ENCODE measurements around the gene CCDC77.
A peak's percentile ranks its signal among the peaks of the same experiment; 100 is the strongest.

The CCDC77 gene

DNA sequence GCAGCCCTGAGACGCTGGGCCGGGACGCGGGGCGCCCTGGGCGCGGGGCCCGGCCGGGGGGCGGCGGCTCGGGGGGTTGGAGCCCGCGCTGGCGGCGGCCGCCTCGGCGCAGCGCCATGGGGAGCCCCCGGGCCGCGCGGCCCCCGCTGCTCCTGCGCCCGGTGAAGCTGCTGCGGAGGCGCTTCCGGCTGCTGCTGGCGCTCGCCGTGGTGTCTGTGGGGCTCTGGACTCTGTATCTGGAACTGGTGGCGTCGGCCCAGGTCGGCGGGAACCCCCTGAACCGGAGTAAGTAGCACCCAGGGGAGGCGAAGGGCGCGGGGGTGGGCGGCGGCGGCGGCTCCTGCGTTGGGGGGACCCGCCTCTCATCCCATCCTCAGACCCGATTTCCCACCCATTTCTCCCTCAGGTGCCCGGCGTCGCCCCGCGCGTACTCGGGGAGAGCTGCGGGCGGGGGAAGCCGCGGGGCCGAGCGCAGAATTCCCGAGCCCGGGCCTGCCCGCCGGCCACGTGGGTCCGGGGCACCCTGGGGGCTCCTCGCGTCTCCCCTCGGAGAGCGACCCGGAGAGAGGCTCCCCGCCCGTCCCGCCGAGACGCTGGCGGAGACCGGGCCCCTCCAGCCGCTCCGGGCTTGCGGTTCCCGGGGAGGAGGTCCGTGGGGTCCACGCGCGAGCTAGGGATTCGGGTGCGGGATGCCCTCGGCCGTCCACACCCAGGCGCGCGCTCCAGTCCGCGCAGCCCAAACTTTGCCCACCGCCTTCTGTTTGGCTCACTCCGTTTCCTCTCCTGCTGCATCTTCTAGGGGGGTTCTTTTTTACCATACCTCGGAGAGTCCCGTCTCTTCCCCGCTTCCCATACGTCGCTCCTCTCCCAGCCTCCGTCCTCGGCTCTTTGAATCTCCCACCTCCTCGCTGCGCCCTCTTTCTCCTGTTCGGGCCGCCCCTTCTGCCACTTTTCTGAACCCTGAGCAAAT is 59.1 kb downstream of the CCDC77 start:
- DNase-seq (ENCODE audit: low spot score): no peak
- H3K4me3 ChIP-seq: peak overlapping the region; percentile 89
- TF ChIP-seq, protein P1, sequence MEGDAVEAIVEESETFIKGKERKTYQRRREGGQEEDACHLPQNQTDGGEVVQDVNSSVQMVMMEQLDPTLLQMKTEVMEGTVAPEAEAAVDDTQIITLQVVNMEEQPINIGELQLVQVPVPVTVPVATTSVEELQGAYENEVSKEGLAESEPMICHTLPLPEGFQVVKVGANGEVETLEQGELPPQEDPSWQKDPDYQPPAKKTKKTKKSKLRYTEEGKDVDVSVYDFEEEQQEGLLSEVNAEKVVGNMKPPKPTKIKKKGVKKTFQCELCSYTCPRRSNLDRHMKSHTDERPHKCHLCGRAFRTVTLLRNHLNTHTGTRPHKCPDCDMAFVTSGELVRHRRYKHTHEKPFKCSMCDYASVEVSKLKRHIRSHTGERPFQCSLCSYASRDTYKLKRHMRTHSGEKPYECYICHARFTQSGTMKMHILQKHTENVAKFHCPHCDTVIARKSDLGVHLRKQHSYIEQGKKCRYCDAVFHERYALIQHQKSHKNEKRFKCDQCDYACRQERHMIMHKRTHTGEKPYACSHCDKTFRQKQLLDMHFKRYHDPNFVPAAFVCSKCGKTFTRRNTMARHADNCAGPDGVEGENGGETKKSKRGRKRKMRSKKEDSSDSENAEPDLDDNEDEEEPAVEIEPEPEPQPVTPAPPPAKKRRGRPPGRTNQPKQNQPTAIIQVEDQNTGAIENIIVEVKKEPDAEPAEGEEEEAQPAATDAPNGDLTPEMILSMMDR (IDR thresholded peaks at IDR 0.05): no peak
- peak overlapping the region; percentile 73 to 91 for H3K27ac ChIP-seq

DNA sequence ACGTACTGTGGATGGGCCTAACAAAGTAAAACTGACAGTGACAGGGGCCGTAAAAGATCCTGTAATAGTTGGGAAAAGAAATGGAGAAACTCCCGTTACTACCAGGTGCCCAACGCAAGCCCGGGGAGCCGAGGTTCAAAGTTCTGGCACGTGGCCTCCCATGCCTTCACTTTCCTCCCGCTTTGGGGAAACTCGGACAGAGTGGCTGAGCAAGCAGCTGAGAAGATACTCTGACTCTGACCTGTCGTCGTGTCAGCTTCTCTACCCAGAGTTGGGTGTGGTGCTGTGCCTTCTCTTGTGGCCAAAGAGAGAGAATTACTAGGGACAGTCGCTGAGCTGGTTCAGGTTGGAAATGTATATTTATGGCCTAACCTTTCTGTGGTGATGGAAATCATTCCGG is 60.0 kb downstream of the CCDC77 start:
- TF ChIP-seq, protein P1 (IDR thresholded peaks at IDR 0.05): no peak
- peak overlapping the region; percentile 89 for H3K4me3 ChIP-seq
- no peak for DNase-seq (ENCODE audit: low spot score)
- peak overlapping the region; percentile 37 to 91 for H3K27ac ChIP-seq

DNA sequence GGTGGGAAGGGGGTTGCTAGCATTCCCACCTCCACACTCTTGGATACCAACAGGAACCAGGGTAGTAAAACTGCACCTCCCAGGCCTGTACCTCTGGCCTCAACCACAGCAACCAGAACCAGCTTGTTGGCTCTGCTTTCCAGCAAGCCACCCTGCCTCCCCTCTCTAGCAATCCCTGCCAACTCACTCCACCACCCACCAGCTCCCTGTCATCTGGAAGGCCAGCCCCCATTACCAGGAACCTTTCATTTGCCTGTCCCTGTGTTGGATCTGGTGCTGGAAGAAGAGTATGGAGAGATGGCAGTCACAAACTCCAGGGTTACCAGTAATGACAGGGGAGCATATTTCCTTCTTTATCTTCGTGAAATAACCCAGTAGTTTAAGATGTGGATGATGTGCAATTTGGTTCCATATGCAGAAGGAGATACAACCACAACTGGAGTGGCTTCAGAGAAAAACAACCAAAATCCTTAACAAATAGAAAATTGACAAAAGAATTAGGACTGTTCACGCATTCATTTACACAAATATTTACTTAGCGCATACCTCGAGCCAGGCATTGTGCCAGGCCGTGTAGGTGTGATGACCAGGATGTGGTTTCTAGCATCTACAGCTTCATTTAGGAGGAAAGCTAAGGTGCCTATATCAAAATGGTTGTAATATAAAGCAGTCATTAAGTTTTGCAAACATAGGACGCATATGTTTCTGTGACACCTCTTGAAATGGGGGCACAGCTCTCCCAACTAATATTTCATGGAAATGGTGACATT is 61.7 kb downstream of the CCDC77 start:
- H3K4me3 ChIP-seq: no peak overlapping the region
- H3K27ac ChIP-seq: peak overlapping the region in 1 of 2 donors; percentile 63
- no peak for DNase-seq (ENCODE audit: low spot score)
- TF ChIP-seq, protein P1 (IDR thresholded peaks at IDR 0.05): no peak

DNA sequence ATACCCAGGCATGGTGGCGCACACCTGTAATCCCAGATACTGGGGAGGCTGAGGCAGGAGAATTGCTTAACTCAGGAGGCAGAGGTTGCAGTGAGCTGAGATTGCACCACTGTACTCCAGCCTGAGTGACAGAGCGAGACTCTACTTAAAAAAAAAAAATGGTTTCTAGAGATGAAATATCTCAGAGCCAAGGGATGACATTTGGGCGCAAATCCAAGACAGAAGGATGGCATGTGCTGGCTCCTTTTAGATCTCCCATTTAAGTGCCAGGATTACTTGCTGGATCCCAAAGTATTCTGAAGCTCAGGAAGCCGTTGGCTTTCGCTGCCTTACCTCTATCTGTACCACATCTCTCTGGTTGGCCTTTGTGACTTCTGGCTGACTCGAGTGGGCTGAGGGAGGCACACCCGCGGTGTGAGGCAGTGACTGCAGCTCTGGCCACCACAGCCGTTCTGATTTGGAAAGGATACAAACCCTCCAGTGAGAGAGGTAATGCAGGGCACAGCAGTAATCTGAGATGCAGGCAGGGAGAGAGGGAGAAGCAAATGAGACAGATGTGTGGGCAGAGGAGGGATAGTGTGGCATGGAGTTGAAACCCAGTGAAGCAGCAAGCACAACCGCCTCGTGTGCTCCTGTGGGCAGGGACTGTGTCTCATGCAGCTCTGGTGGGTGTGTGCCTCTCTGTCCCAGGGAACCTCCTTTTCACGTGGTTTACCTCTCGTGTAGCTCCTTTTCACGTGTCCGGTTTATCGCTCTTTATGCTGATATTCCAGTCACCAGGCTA is 63.2 kb downstream of the CCDC77 start:
- H3K4me3 ChIP-seq: peak overlapping the region; percentile 7
- DNase-seq (ENCODE audit: low spot score): no peak
- peak overlapping the region; percentile 76 to 88 for H3K27ac ChIP-seq

DNA sequence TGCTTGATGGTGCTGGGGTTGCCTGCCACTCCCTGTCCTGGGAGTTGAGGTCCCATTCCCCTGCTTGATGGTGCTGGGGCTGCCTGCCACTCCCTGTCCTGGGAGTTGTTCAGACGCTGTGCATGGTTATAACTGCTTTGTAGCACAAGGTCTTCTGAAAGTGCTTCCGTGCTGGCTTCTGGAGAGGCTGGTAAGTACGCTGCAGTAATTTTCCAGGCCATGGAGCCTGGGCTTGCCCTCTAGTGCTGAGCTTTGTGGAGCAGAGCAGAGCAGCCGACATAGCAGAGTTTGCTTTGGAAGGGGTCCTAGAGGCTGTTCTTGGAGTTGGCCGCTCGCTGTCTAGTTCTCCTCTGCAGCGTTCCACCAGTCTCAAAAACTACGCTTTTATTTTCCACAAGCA is 64.6 kb downstream of the CCDC77 start:
- H3K27ac ChIP-seq: peak overlapping the region; percentile 76 to 88

More for the DNA sequence above, 63.2 kb downstream of the CCDC77 start:
- TF ChIP-seq, protein P1 (IDR thresholded peaks at IDR 0.05): no peak

DNA sequence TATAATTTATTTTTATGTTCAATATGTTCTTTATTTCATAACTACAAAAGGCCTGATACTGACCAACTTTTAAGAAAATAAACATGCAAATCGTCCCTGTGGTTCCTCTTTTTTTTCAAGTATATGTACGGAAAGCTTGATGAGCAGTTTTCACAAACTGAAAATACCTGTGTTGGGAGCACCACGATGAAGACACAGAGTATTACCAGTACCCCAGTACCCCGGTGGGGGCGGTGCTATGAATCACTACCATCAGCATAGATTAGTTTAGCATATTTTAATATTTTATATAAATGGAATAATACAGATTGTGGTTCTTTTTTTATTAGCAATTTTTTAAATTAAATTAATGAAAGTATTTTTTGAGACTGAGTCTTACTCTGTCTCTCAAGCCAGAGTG is 65.3 kb downstream of the CCDC77 start:
- TF ChIP-seq, protein P1 (IDR thresholded peaks at IDR 0.05): no peak
- no peak for DNase-seq (ENCODE audit: low spot score)
- peak overlapping the region; percentile 29 to 76 for H3K27ac ChIP-seq
- H3K4me3 ChIP-seq: no peak overlapping the region

More for the DNA sequence above, 64.6 kb downstream of the CCDC77 start:
- DNase-seq (ENCODE audit: low spot score): peak; percentile 81
- TF ChIP-seq, protein P1 (IDR thresholded peaks at IDR 0.05): no peak
- no peak overlapping the region for H3K4me3 ChIP-seq

All from coronary artery (tissue), 2 donors.